Smooth muscle cell (in vitro differentiated cells): Measurements from ENCODE around the gene PCSK9. TPM values are rescaled to one million over a fixed set of nuclear protein-coding genes. Genes with fewer than 3 reads are reported as not detected.

Experiments used
- DNase-seq: peaks from one replicate; lab custom pipeline; 2025; ENCODE audit not compliant: unreplicated experiment; lab: John Stamatoyannopoulos, UW
- H2AFZ ChIP-seq: fragments of 200-600 bp; sonication (generic); 2 replicates; pipeline ENCODE4 v1.6.0; 2016; ENCODE audit warnings: antibody characterized with exemption, low read depth, mild to moderate bottlenecking
- H3F3A ChIP-seq: fragments of 200-600 bp; sonication (generic); 2 replicates; pipeline ENCODE4 v1.6.0; 2017; ENCODE audit warnings: antibody characterized with exemption, low read depth
- H3K27ac ChIP-seq: fragments of 200-600 bp; sonication (generic); 2 replicates; pipeline ENCODE4 v1.5.1; 2016; ENCODE audit warnings: low read depth, mild to moderate bottlenecking
- H3K27me3 ChIP-seq: fragments of 200-600 bp; sonication (generic); 2 replicates; pipeline ENCODE4 v1.6.1; 2016; ENCODE audit warnings: low read depth, mild to moderate bottlenecking
- H3K36me3 ChIP-seq: fragments of 200-600 bp; sonication (generic); 2 replicates; pipeline ENCODE4 v1.5.1; 2016; ENCODE audit warnings: low read depth
- H3K4me1 ChIP-seq: fragments of 200-600 bp; sonication (generic); 2 replicates; pipeline ENCODE4 v1.5.1; 2016; ENCODE audit warnings: low read depth
- H3K4me2 ChIP-seq: fragments of 200-600 bp; sonication (generic); 2 replicates; pipeline ENCODE4 v1.6.0; 2016; ENCODE audit warnings: mild to moderate bottlenecking
- H3K4me3 ChIP-seq: fragments of 200-600 bp; sonication (generic); 2 replicates; pipeline ENCODE4 v1.5.1; 2016; ENCODE audit warnings: mild to moderate bottlenecking
- H3K79me2 ChIP-seq: fragments of 200-600 bp; sonication (generic); 2 replicates; pipeline ENCODE4 v1.6.0; 2016; ENCODE audit warnings: low read depth, mild to moderate bottlenecking
- H3K9ac ChIP-seq: fragments of 200-600 bp; sonication (generic); 2 replicates; pipeline ENCODE4 v1.6.0; 2016; ENCODE audit warnings: low read depth
- H3K9me3 ChIP-seq: fragments of 200-600 bp; sonication (generic); replicated peaks from 2 replicates; pipeline ENCODE4 v1.5.1; 2016; ENCODE audit warnings: low read depth
- H4K20me1 ChIP-seq: fragments of 200-600 bp; sonication (generic); 2 replicates; pipeline ENCODE4 v1.6.0; 2016; ENCODE audit warnings: low read depth
- WGBS: methylation state at CpG from one replicate; pipeline ENCODE4 v1.1.7; 2016; ENCODE audit warnings: low lambda C conversion rate; 5-methylcytosine and 5-hydroxymethylcytosine counted together
- polyA plus RNA-seq: library from polyadenylated mRNA; unstranded; fragments of >200 nt; fragmentation: Nextera tagmentation; extraction: Ambion mirVana; gene quantifications from 2 replicates; pipeline ENCODE4 v1.2.1, GENCODE V29; 2016
- total RNA-seq: library from RNA; depleted of rRNA; stranded (reverse); fragments of >200 nt; gene quantifications from 2 replicates; pipeline ENCODE4 v1.2.3, GENCODE V29; 2014
- TF ChIP-seq, protein P1 (sequence below): fragments of 200-600 bp; sonication (generic); IDR thresholded peaks from 2 replicates; pipeline ENCODE4 v1.5.1; 2017; ENCODE audit warnings: borderline replicate concordance, mild to moderate bottlenecking, antibody characterized with exemption; ENCODE audit not compliant: insufficient read depth, poor library complexity, severe bottlenecking

The PCSK9 gene
- total and polyA plus RNA-seq, 2 experiments from 2014 or later, result 0.18 to 0.70 TPM

DNA sequence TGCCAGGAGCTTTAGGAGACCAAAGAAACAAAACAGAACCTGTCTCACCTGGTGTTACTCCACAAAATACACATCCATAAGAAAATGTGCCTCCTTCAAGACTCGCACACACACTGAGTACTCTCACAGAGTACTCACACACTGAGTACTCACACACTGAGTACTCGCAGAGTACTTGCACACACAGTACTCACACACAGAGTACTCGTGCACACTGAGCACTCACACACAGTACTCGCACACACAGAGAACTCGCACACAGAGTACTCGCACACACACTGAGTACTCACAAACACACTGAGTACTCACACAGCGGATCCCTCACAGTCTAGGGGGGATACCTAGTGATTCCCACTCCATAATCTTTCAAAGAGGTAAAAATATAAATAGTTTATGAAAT is 40.3 kb downstream of the PCSK9 start:
- H3K79me2 ChIP-seq, result no peaks in the 10 kb centered on the region
- H3K9me3 ChIP-seq, result no peaks in the 10 kb centered on the region
- no peak overlapping the region for H2AFZ ChIP-seq
- no peak overlapping the region for H3K9ac ChIP-seq
- H4K20me1 ChIP-seq, result no peaks in the 10 kb centered on the region
- H3K27ac ChIP-seq, result no peak overlapping the region
- DNase-seq, result no peak
- H3K36me3 ChIP-seq, result peaks cover 19% of the 10 kb centered on the region
- 96% methylated on average over 7 of the region's 7 CpGs for whole genome bisulfite sequencing
- H3K4me1 ChIP-seq, result no peaks in the 10 kb centered on the region
- H3F3A ChIP-seq, result peaks cover 8% of the 10 kb centered on the region
- TF ChIP-seq, protein P1, sequence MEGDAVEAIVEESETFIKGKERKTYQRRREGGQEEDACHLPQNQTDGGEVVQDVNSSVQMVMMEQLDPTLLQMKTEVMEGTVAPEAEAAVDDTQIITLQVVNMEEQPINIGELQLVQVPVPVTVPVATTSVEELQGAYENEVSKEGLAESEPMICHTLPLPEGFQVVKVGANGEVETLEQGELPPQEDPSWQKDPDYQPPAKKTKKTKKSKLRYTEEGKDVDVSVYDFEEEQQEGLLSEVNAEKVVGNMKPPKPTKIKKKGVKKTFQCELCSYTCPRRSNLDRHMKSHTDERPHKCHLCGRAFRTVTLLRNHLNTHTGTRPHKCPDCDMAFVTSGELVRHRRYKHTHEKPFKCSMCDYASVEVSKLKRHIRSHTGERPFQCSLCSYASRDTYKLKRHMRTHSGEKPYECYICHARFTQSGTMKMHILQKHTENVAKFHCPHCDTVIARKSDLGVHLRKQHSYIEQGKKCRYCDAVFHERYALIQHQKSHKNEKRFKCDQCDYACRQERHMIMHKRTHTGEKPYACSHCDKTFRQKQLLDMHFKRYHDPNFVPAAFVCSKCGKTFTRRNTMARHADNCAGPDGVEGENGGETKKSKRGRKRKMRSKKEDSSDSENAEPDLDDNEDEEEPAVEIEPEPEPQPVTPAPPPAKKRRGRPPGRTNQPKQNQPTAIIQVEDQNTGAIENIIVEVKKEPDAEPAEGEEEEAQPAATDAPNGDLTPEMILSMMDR, result no peak
- H3K4me3 ChIP-seq, result no peak overlapping the region
- H3K4me2 ChIP-seq, result no peak overlapping the region
- no peaks in the 10 kb centered on the region for H3K27me3 ChIP-seq

DNA sequence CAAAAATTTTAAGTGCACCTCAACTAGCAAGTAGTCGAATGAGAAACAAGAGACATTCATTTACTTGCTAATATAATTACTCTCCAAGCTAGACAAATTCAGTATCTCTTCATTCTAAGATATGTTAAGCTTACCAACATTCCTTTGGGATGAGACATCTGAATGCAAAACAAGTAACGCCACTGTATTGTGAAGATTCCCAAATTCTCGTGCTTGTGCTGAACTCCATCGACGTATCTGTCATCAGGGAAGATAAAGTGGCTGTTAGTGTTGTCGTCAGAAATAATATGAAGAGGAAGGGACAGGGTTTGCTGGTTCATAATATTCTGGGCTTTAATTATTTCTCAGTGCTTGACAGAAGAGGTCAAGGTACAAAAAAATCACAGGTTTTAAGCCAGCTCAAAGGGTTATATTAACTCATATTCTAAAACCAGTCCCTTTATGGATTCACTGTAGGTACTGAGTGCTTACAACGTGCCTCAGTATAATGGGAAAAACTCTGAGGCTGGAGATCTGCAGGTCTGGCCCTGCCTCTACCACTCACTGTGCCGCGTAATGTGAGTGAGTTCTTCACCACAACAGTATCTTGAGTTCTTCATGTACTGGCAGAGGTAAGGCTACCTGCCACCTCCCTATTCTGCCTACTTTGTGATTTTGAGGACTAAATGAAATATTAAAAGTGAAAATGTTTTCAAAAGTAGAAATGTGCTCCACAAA is 42.0 kb downstream of the PCSK9 start:
- Histone ChIP-seq H3K36me3 (peaks cover 11% of the 10 kb centered on the region), H3K4me1 (no peaks in the 10 kb centered on the region), H3K79me2 (no peaks in the 10 kb centered on the region), H3K9ac (peak overlapping the region; percentile 6), H2AFZ (no peak overlapping the region), H3K4me2 (peak overlapping the region; percentile 8), H4K20me1 (no peaks in the 10 kb centered on the region), H3K27ac (peak overlapping the region; percentile 58), H3K4me3 (no peak overlapping the region), H3K27me3 (no peaks in the 10 kb centered on the region), H3K9me3 (no peaks in the 10 kb centered on the region), H3F3A (peaks cover 8% of the 10 kb centered on the region)
- WGBS, result 31% methylated on average over 9 of the region's 9 CpGs
- TF ChIP-seq, protein P1, result no peak
- no peak for DNase-seq

DNA sequence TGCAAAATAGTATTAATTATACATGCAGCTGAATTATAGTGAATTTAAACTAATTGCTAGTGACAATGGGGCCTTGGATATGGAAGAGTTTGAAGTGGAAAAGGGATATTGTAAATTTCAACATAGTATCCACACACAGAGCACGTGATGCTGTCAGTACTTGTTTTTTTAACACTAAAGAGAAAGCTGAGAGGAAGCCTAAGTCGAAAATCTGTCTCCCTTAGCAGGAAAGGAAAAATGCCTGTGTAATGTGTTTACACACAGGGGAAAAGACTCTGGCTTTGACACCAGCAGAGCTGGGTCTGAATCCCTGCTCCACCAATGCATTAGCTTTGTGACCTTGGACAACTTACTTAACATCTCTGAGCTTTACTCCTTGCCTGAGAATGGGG is 42.6 kb downstream of the PCSK9 start:
- TF ChIP-seq, protein P1, result no peak
- Histone ChIP-seq H2AFZ (no peak overlapping the region), H3K9ac (no peak overlapping the region), H4K20me1 (no peaks in the 10 kb centered on the region), H3K27ac (peak overlapping the region; percentile 58), H3F3A (peaks cover 8% of the 10 kb centered on the region), H3K4me2 (no peak overlapping the region), H3K27me3 (no peaks in the 10 kb centered on the region), H3K79me2 (no peaks in the 10 kb centered on the region), H3K4me1 (no peaks in the 10 kb centered on the region), H3K4me3 (no peak overlapping the region), H3K36me3 (peaks cover 10% of the 10 kb centered on the region), H3K9me3 (no peaks in the 10 kb centered on the region)
- WGBS, result 59% methylated on average over 2 of the region's 2 CpGs
- no peak for DNase-seq

DNA sequence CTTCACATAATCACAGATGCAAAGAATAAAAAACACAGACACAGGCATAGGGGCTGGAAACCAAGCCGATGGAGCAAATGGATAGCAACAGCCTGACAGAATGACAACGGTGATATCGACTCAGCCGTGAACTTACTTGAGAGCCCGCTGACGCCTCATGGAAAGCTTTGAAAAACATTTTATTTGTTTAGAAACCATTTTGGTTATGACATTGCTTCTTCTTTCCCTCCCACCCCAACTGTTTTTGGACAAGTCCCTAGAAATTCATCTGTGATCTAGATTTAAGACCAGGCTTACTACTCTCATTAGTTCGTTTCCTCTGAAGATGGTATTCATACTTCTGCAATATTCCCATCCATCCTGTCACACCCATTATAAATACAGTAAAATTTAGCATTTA is 44.9 kb downstream of the PCSK9 start:
- H2AFZ ChIP-seq, result no peak overlapping the region
- H4K20me1 ChIP-seq, result no peaks in the 10 kb centered on the region
- H3K9me3 ChIP-seq, result no peaks in the 10 kb centered on the region
- no peaks in the 10 kb centered on the region for H3K4me1 ChIP-seq
- H3K79me2 ChIP-seq, result no peaks in the 10 kb centered on the region
- no peak overlapping the region for H3K4me2 ChIP-seq
- DNase-seq, result no peak
- no peak overlapping the region for H3K27ac ChIP-seq
- H3F3A ChIP-seq, result peaks cover 8% of the 10 kb centered on the region
- no peaks in the 10 kb centered on the region for H3K36me3 ChIP-seq
- TF ChIP-seq, protein P1, result no peak
- 95% methylated on average over 7 of the region's 7 CpGs for WGBS
- H3K9ac ChIP-seq, result no peak overlapping the region
- H3K4me3 ChIP-seq, result no peak overlapping the region
- H3K27me3 ChIP-seq, result no peaks in the 10 kb centered on the region
